Aorta (tissue), 5 donors: ENCODE data around the gene SNED1. TPM values are rescaled to one million over a fixed set of nuclear protein-coding genes. Genes with fewer than 3 reads are reported as not detected.
"Not testable (repeated sequence)": the region's sequence is repeated elsewhere in the genome, so short reads cannot be mapped to it uniquely, and the experiment has no call there.

ENCODE experiments used
- ATAC-seq: fragments of 200-7000 bp; cut with Tn5 transposase; one replicate; pipeline ENCODE4 v1.9.1; 2022; ENCODE audit warnings: moderate library complexity; ENCODE audit not compliant: low FRiP score
- DNase-seq, 2 donors: peaks; one replicate each; pipeline ENCODE4 v3.0.0-alpha.2; 2020
- H3K27ac ChIP-seq, 2 donors: one replicate each; pipeline ENCODE4 v1.5.1; 2013; ENCODE audit warnings: low read length in 2 of 2, mild to moderate bottlenecking in 2 of 2, moderate library complexity in 2 of 2, control low read depth in 1 of 2, inconsistent platforms in 1 of 2, low read depth in 1 of 2
- H3K27me3 ChIP-seq, 2 donors: one replicate each; pipeline ENCODE4 v1.6.1; 2013; ENCODE audit warnings: control low read depth in 1 of 2, low read length in 1 of 2, mild to moderate bottlenecking in 1 of 2, moderate library complexity in 1 of 2; ENCODE audit not compliant: insufficient read depth in 2 of 2, control insufficient read depth in 1 of 2
- H3K36me3 ChIP-seq, 2 donors: one replicate each; pipeline ENCODE4 v1.6.1; 2013; ENCODE audit warnings: control low read depth in 1 of 2, low read length in 1 of 2, mild to moderate bottlenecking in 1 of 2; ENCODE audit not compliant: insufficient read depth in 2 of 2, control insufficient read depth in 1 of 2
- H3K4me1 ChIP-seq, 2 donors: one replicate each; pipeline ENCODE4 v1.6.1; 2013; ENCODE audit warnings: low read length in 2 of 2, control low read depth in 1 of 2, mild to moderate bottlenecking in 1 of 2, moderate library complexity in 1 of 2; ENCODE audit not compliant: insufficient read depth in 2 of 2, control insufficient read depth in 1 of 2
- H3K4me3 ChIP-seq, 2 donors: one replicate each; pipeline ENCODE4 v1.5.1; 2013; ENCODE audit warnings: low read length in 2 of 2, control low read depth in 1 of 2, mild to moderate bottlenecking in 1 of 2
- H3K9me3 ChIP-seq: one replicate; pipeline ENCODE4 v1.6.1; 2013; ENCODE audit warnings: mild to moderate bottlenecking, low read length; ENCODE audit not compliant: control insufficient read depth
- WGBS, 2 donors: extraction: QIAGEN DNeasy Blood & Tissue Kit; methylation state at CpG; one replicate each; pipeline ENCODE4 v1.1.7; 2013; 5-methylcytosine and 5-hydroxymethylcytosine counted together
- intact Hi-C, 2 donors: fragments of 100-400 bp; cut with DNase I; formaldehyde crosslinking; loops; one replicate each; pipeline versions ENCODE4 v1.14.2 to v1.15.0; 2022
- polyA plus RNA-seq, 2 donors: library from polyadenylated mRNA; stranded (reverse); fragments of 200-250 nt; gene quantifications; one replicate each; pipeline ENCODE4 v1.2.3, GENCODE V29; 2013
- total RNA-seq, 2 donors: library from RNA; stranded (reverse); fragmentation: NEBNext Ultra II Directional; extraction: Animal tissue kit (Norgen Biotek cat#: 25700); gene quantifications; one replicate each; pipeline ENCODE4 v1.2.1, GENCODE V29; 2021
- donor health status: healthy with polysubstance abuse.
- donor health status: Bipolar disorder and iron deficiency.
- donor health status: DM: no; HTN: no; CAD: no.
- donor health status: DM: no; HTN: no; CAD: no.
- donor health status: DM: yes; HTN: yes; CAD: no.

Gene SNED1
- total and polyA plus RNA-seq, 4 donors = 5.9 to 149 (median 67.4) TPM

DNA sequence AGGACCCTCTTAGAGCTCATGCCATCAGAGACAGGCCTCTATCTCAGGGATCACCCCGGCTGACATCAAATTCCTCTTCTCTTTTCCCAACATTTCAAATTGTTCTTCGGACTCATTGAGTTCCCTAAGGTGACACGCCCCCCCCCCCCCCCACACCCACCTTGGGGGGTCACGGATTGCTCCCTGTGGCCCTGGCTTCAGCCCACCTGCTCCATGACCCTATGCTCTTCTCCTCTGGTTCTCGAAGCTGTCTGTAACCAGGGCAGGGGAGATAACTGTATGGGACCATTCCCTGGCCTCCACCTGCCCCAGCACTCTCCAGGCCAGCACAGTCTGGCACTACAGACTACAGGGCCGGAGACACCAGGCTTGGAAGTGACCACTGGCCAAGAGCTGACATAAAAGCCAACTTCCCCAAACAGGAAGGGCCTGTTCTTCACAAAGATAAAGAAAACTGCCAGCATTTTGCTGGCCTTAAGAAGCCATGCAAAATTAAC lies 96.6 kb downstream of the SNED1 start:
- 83 to 89% methylated on average over 5 to 6 of the region's 6 CpGs for WGBS, 2 donors
- peaks cover 4 to 8% of the 10 kb centered on the region in 2 donors for H3K36me3 ChIP-seq
- no peaks in the 10 kb centered on the region for H3K27me3 ChIP-seq
- no peaks in the 10 kb centered on the region for H3K9me3 ChIP-seq
- no peak overlapping the region for H3K27ac ChIP-seq
- intact Hi-C loops = no loop called here
- no peak overlapping the region for H3K4me3 ChIP-seq
- DNase-seq (no peak), ATAC-seq (no peak)
- no peaks in the 10 kb centered on the region for H3K4me1 ChIP-seq

DNA sequence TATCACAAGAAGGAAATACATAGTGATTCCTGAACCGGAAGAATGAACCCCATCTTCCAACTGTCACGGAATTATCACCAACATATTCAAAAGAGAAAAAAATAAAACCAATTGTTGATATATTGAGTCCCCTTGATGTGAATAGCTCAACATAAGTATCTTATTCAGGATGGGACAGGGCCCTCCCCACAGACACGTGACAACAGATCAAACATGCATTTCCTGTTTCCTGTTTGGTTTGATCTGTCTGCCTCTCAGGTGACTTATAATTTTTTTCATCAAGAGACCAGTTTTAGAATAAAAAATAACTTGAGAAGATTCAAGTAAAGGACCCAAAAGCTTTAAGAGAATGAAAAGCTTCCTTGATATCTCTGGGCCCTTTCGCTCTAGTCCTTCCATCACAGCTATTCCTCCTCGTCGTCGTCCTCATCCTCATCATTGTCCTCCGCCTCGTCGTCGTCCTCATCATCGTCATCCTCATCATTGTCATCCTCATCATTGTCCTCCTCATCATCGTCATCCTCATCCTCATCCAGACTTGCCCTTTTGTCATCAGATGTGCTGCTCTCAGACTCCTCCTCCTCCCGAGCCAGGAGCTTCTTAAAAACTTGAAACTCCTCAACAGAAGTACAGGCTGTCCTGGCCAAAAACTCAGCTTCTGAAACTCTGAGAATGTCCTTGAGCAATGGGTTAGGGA lies 97.3 kb downstream of the SNED1 start:
- ATAC-seq (no peak), DNase-seq (no peak)
- no peaks in the 10 kb centered on the region for H3K4me1 ChIP-seq
- peaks cover 4 to 8% of the 10 kb centered on the region in 2 donors for H3K36me3 ChIP-seq
- H3K4me3 ChIP-seq = no peak overlapping the region
- H3K27me3 ChIP-seq = no peaks in the 10 kb centered on the region
- 88 to 90% methylated on average over 14 of the region's 14 CpGs for WGBS, 2 donors
- intact Hi-C loops = no loop called here
- H3K9me3 ChIP-seq = no peaks in the 10 kb centered on the region
- no peak overlapping the region for H3K27ac ChIP-seq

- ATAC-seq (no peak), DNase-seq (no peak)
- Histone ChIP-seq H3K27me3 (no peaks in the 10 kb centered on the region), H3K4me1 (peaks cover 0 to 3% of the 10 kb centered on the region in 2 donors), H3K9me3 (no peaks in the 10 kb centered on the region), H3K36me3 (peaks cover 4 to 6% of the 10 kb centered on the region in 2 donors), H3K4me3 (no peak overlapping the region), H3K27ac (no peak overlapping the region)
- intact Hi-C loops = no loop called here
- 88 to 91% methylated on average over 8 of the region's 8 CpGs for WGBS, 2 donors
Measured at GRCh38 chr2:241096979-241097378, 98.6 kb downstream of the SNED1 start.

DNA sequence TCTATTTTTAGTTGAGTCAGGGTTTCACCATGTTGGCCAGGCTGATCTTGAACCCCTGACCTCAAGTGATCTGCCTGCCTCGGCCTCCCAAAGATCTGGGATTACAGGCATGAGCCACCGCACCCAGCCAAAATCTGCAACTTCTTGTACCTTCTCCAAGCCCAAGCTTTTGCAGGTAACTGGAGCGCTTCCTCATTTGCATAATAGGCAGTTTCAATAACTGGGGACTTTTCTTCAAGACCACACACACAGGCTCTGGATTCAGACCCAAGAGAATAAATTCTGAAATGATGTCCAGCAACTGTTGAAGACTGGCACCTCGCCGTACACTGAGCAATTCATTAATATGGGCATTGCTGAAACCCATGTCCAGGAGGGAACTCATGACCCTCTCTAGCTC lies 100.8 kb downstream of the SNED1 start:
- intact Hi-C loops = no loop called here
- H3K36me3 ChIP-seq = peaks cover 2 to 3% of the 10 kb centered on the region in 2 donors
- no peak overlapping the region for H3K27ac ChIP-seq
- ATAC-seq = no peak
- no peak overlapping the region for H3K4me3 ChIP-seq
- H3K9me3 ChIP-seq = no peaks in the 10 kb centered on the region
- H3K4me1 ChIP-seq = peaks cover 0 to 3% of the 10 kb centered on the region in 2 donors
- DNase-seq = no peak
- 93 to 97% methylated on average over 5 of the region's 5 CpGs for WGBS, 2 donors
- H3K27me3 ChIP-seq = no peaks in the 10 kb centered on the region

DNA sequence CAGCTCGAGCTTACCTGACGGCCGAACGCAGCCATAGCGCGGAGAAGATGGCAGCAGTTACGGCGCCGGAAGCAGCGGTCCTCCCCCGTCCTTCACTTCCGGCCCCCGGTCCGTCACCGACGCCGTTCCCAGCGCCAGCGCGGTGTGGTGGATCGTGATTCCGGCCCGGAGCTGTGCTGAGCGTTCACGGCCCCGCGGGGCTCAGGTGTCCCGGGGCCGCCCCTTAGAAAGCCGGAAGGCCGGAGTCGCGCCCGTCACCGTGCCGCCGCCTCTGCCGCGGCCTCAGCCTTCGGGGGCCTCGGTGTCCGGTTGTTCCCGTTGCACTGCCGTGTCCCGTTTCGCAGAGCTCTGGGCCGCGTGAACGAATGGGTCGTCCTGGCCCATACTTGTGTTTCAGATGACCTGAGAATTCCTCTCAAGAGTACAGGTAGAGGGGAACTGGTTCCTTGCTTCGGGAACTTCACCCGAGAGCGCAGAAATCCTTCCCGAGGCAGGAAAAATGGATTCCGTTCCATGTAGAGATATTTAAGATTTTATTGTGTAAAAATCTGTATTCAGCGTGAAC lies 103.9 kb downstream of the SNED1 start, which contains the start of gene MTERF4:
Gene MTERF4, minus strand, starts transcription at position 49 of the 565 bp plus-strand sequence. Its CDS starts 14 bp downstream, at position 35.
- H3K4me3 ChIP-seq = peak within 1 kb of the TSS; percentile 54 to 99
- ATAC-seq (peak; percentile 96), DNase-seq (peak; percentile 90 to 95)
- peak within 1 kb of the TSS; percentile 1 to 94 for H3K27ac ChIP-seq
- H3K9me3 ChIP-seq = no peaks in the 10 kb centered on the region
- no peaks in the 10 kb centered on the region for H3K27me3 ChIP-seq
- H3K4me1 ChIP-seq = peaks cover 0 to 3% of the 10 kb centered on the region in 2 donors
- H3K36me3 ChIP-seq = peaks cover 2 to 3% of the 10 kb centered on the region in 2 donors
- WGBS, 2 donors = 0 to 1% methylated on average over 56 of the region's 56 CpGs
- intact Hi-C loops = loop anchor here in 1 of 2 donors (5.0 kb wide), 1 partner anchor 45 kb away; the partner anchor contains the start of gene PASK

- ATAC-seq = no peak
- Histone ChIP-seq H3K9me3 (no peaks in the 10 kb centered on the region), H3K27ac (no peak overlapping the region), H3K36me3 (peaks cover 2 to 3% of the 10 kb centered on the region in 2 donors), H3K4me3 (no peak overlapping the region), H3K27me3 (no peaks in the 10 kb centered on the region), H3K4me1 (peaks cover 0 to 3% of the 10 kb centered on the region in 2 donors)
- WGBS, 2 donors = 34 to 37% methylated on average over 5 of the region's 5 CpGs
- intact Hi-C loops = loop anchor here in 1 of 2 donors (5.0 kb wide), 1 partner anchor 44 kb away; the partner anchor contains the start of gene PASK
- no peak for DNase-seq
Measured at GRCh38 chr2:241103176-241103595, 104.8 kb downstream of the SNED1 start.

GRCh38 chr2:241104611-241105010 lies 106.2 kb downstream of the SNED1 start:
- ATAC-seq, H3K9me3 ChIP-seq, H3K27ac ChIP-seq, DNase-seq, H3K4me1 ChIP-seq, H3K4me3 ChIP-seq, H3K27me3 ChIP-seq, H3K36me3 ChIP-seq: not testable (repeated sequence)
- 95 to 96% methylated on average over 10 of the region's 10 CpGs for WGBS, 2 donors
- intact Hi-C loops = loop anchor here in 1 of 2 donors (5.0 kb wide), 1 partner anchor 43 kb away; the partner anchor contains the start of gene PASK

DNA sequence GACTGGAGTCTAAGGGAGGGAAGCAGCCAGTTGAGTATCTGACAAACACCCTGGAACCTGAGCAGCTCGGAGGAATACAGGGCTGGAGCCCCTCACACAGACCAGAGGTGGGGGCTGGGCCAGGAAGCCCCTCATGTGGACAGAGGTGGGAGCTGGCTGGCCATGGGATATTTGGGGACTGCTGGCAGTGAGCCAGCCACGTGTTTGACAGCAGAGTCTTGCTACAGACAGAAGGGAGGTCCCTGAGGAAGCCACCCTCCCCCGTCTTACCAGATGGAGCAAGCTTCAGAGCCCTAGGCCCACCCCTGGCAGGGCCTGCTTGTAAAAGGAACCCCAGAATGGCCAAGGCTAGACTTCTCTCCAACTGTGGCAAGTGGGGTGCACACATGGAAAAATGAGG lies 107.2 kb downstream of the SNED1 start:
- ATAC-seq (no peak), DNase-seq (no peak)
- 51 to 52% methylated on average over 3 of the region's 3 CpGs for WGBS, 2 donors
- intact Hi-C loops = no loop called here
- Histone ChIP-seq H3K27me3 (no peaks in the 10 kb centered on the region), H3K27ac (no peak overlapping the region), H3K4me3 (no peak overlapping the region), H3K36me3 (no peaks in the 10 kb centered on the region), H3K4me1 (peaks cover 0 to 3% of the 10 kb centered on the region in 2 donors), H3K9me3 (no peaks in the 10 kb centered on the region)
